B cell (primary cell): ENCODE results near the gene PDCD11. TPM values are rescaled to one million over a fixed set of nuclear protein-coding genes. Genes with fewer than 3 reads are reported as not detected.
"Not testable (repeated sequence)": the region's sequence is repeated elsewhere in the genome, so short reads cannot be mapped to it uniquely, and the experiment has no call there.

Experiments used
- ATAC-seq: fragments of 200-7000 bp; cut with Tn5 transposase; one replicate; pipeline ENCODE4 v1.10.0; 2021; ENCODE audit warnings: low read depth, mild to moderate bottlenecking, moderate number of reproducible peaks, moderate library complexity
- CTCF ChIA-PET: fragments of 350-600 bp; sonication (Branson Sonifier 250); formaldehyde crosslinking; loops from one replicate; lab custom pipeline; 2021; ENCODE audit warnings: antibody characterized with exemption, inconsistent platforms; lab: Charles Lee
- POLR2A ChIA-PET: fragments of 350-600 bp; sonication (Branson Sonifier 250); formaldehyde crosslinking; loops from one replicate; lab custom pipeline; 2021; ENCODE audit warnings: antibody characterized with exemption; lab: Charles Lee
- DNase-seq: peaks from one replicate; pipeline ENCODE4 v3.0.0; 2013
- H2AFZ ChIP-seq: 2 replicates; pipeline ENCODE4 v1.6.1; 2012; ENCODE audit warnings: mild to moderate bottlenecking, low read depth, low read length; ENCODE audit not compliant: insufficient read depth, poor library complexity, severe bottlenecking
- H3K27ac ChIP-seq, 2 donors: 1 replicate in 1 of 2; 2 replicates in 1 of 2; pipeline ENCODE4 v1.5.1; 2012 to 2013; ENCODE audit warnings: low read length in 2 of 2, mild to moderate bottlenecking in 2 of 2, moderate library complexity in 1 of 2
- H3K27me3 ChIP-seq, 4 experiments: fragments of 200-600 bp in 1 of 4; sonication (generic) in 1 of 4; replicated peaks in 1 of 4; 1 replicate in 2 of 4; 2 replicates in 2 of 4; pipeline versions ENCODE4 v1.6.1 to v1.7.0; 2013 to 2016; ENCODE audit warnings: low read length in 3 of 4, mild to moderate bottlenecking in 2 of 4, mixed read lengths in 1 of 4, moderate library complexity in 1 of 4; ENCODE audit not compliant: insufficient read depth in 4 of 4, control insufficient read depth in 3 of 4; ENCODE audit errors: control extremely low read depth in 1 of 4
- H3K36me3 ChIP-seq, 2 experiments: replicated peaks in 1 of 2; 1 replicate in 1 of 2; 2 replicates in 1 of 2; pipeline versions ENCODE4 v1.6.1 to v1.7.1; 2013; ENCODE audit warnings: low read length in 1 of 2; ENCODE audit not compliant: insufficient read depth in 2 of 2, control insufficient read depth in 1 of 2; ENCODE audit errors: control extremely low read depth in 1 of 2, extremely low read depth in 1 of 2
- H3K4me1 ChIP-seq, 2 donors: fragments of 200-600 bp in 1 of 2; sonication (generic) in 1 of 2; 1 replicate in 1 of 2; 2 replicates in 1 of 2; pipeline versions ENCODE4 v1.5.1 to v1.6.1; 2013 to 2017; ENCODE audit warnings: low read length in 2 of 2; ENCODE audit not compliant: control insufficient read depth in 2 of 2, insufficient read depth in 2 of 2
- H3K4me2 ChIP-seq: replicated peaks from 2 replicates; pipeline ENCODE3; 2012; ENCODE audit warnings: mild to moderate bottlenecking, low read depth, low read length; ENCODE audit not compliant: poor library complexity, severe bottlenecking
- H3K4me3 ChIP-seq, 5 experiments: fragments of 200-600 bp in 1 of 5; sonication (generic) in 1 of 5; 1 replicate in 3 of 5; 2 replicates in 2 of 5; pipeline versions ENCODE4 v1.5.1 to v1.7.0; 2011 to 2016; ENCODE audit warnings: low read length in 4 of 5, mild to moderate bottlenecking in 4 of 5, low read depth in 2 of 5, control low read depth in 1 of 5, moderate library complexity in 1 of 5; ENCODE audit not compliant: insufficient read depth in 1 of 5; ENCODE audit errors: control extremely low read depth in 1 of 5, extremely low read depth in 1 of 5
- H3K79me2 ChIP-seq: fragments of 200-600 bp; sonication (generic); one replicate; pipeline ENCODE4 v1.6.0; 2016; ENCODE audit warnings: low read length; ENCODE audit not compliant: control insufficient read depth, insufficient read depth
- H3K9ac ChIP-seq: fragments of 200-600 bp; sonication (generic); 2 replicates; pipeline ENCODE4 v1.6.1; 2017; ENCODE audit warnings: mild to moderate bottlenecking, low read length, moderate library complexity
- H3K9me3 ChIP-seq, 3 donors: one replicate each; pipeline versions ENCODE4 v1.6.1 to v1.7.1; 2013; ENCODE audit warnings: low read length in 2 of 3; ENCODE audit not compliant: control insufficient read depth in 2 of 3, insufficient read depth in 1 of 3; ENCODE audit errors: control extremely low read depth in 1 of 3
- H4K20me1 ChIP-seq: 2 replicates; pipeline ENCODE4 v1.6.0; 2012; ENCODE audit warnings: mild to moderate bottlenecking, low read length; ENCODE audit not compliant: insufficient read depth, control insufficient read depth, poor library complexity, severe bottlenecking
- H3K27ac Mint-ChIP-seq: one replicate; pipeline ENCODE4 v1.8.0; 2021; ENCODE audit warnings: mixed read lengths
- H3K27me3 Mint-ChIP-seq: one replicate; pipeline ENCODE4 v1.8.0; 2021; ENCODE audit warnings: mixed read lengths
- H3K4me1 Mint-ChIP-seq: one replicate; pipeline ENCODE4 v1.8.0; 2021; ENCODE audit warnings: mixed read lengths
- H3K4me3 Mint-ChIP-seq: one replicate; pipeline ENCODE4 v1.8.0; 2021; ENCODE audit warnings: mixed read lengths
- H3K9me3 Mint-ChIP-seq: one replicate; pipeline ENCODE4 v1.8.0; 2022; ENCODE audit warnings: mixed read lengths; ENCODE audit not compliant: insufficient read depth
- EZH2 ChIP-seq: IDR thresholded peaks from 2 replicates; pipeline ENCODE4 v1.6.1; 2012; ENCODE audit warnings: borderline replicate concordance, low read depth, mild to moderate bottlenecking, moderate library complexity, low read length; ENCODE audit not compliant: insufficient read depth, poor library complexity, severe bottlenecking
- WGBS: methylation state at CpG from one replicate; pipeline ENCODE4 v1.1.5; 2013; ENCODE audit warnings: missing lambda C conversion rate; ENCODE audit not compliant: insufficient coverage; 5-methylcytosine and 5-hydroxymethylcytosine counted together
- intact Hi-C: fragments of 100-400 bp; cut with micrococcal nuclease; formaldehyde crosslinking; loops from one replicate; pipeline ENCODE4 v1.10.0; 2022
- polyA plus RNA-seq: library from polyadenylated mRNA; depleted of rRNA; stranded (reverse); fragments of >200 nt; gene quantifications from 2 replicates; pipeline ENCODE4 v1.2.3, GENCODE V29; 2012
- total RNA-seq, 2 donors: library from RNA; stranded (reverse); fragments of 120-200 nt in 1 of 2; gene quantifications; 1 replicate in 1 of 2; 2 replicates in 1 of 2; pipeline versions ENCODE4 v1.2.3 to v1.2.4, GENCODE V29; 2013 to 2022
- TF ChIP-seq, protein P1 (sequence below): fragments of 200-600 bp; IDR thresholded peaks from one replicate; pipeline ENCODE4 v1.8.0; 2022; ENCODE audit warnings: antibody characterized with exemption, mild to moderate bottlenecking

The PDCD11 gene
- total and polyA plus RNA-seq, 2 donors (not counting 1 experiment from before 2014, with no cell fraction given) = 15.9 to 42.3 TPM

DNA sequence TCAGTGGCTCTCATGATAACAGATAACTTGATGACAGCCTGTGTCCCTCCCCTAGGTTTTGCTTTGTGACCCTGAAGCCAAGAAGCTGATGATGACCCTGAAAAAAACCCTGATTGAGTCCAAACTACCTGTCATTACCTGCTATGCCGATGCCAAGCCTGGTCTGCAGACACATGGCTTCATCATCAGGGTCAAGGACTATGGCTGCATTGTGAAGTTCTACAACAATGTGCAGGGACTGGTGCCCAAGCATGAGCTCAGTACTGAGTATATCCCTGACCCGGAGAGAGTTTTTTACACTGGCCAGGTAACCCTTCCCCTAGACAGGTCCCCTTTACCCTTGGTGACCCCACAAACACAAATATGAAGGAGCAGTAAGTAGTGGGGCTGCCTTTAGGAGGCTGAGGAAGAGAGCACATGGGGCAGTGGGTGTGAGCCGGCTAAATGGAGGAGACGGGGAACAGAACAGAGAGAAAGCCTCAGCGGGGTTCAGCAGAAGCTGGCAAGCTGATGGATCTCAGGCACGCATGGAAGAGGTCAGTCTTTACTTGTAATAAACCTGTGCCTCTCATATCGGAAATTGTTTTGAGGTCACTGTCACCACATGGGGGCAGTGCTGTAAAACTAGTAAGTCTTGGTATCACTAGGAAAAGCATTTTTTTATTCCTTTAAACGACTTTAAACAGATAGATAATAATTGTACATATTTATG, 20.2 kb downstream of the PDCD11 start:
- no peaks in the 10 kb centered on the region for H3K27me3 Mint-ChIP-seq
- no peaks in the 10 kb centered on the region for H4K20me1 ChIP-seq
- CTCF ChIA-PET = interaction anchor here (0.6 to 10.5 kb wide), 34 partner anchors 9 to 642 kb away, joined by 3 to 345 read pairs (median 4); partner anchors contain the start of genes ATP5MK, CALHM1, CALHM2 and CALHM3
- no peak overlapping the region for H3K27ac ChIP-seq
- H3K4me1 Mint-ChIP-seq = no peaks in the 10 kb centered on the region
- H3K4me3 ChIP-seq = no peak overlapping the region
- POLR2A ChIA-PET = interaction anchor here (0.6 to 1.0 kb wide), 3 partner anchors 36 to 70 kb away, joined by 3 to 13 read pairs (median 4); no protein-coding TSS in a partner anchor
- H3K79me2 ChIP-seq = peaks cover 3% of the 10 kb centered on the region
- peaks cover 8 to 86% of the 10 kb centered on the region in 2 experiments for H3K36me3 ChIP-seq
- no peaks in the 10 kb centered on the region for H3K9me3 ChIP-seq
- H3K27ac Mint-ChIP-seq = no peak overlapping the region
- H3K4me2 ChIP-seq = no peak overlapping the region
- H3K4me3 Mint-ChIP-seq = no peak overlapping the region
- no peak overlapping the region for H2AFZ ChIP-seq
- no peaks in the 10 kb centered on the region for H3K27me3 ChIP-seq
- peak; percentile 53 for ATAC-seq
- TF ChIP-seq, protein P1, sequence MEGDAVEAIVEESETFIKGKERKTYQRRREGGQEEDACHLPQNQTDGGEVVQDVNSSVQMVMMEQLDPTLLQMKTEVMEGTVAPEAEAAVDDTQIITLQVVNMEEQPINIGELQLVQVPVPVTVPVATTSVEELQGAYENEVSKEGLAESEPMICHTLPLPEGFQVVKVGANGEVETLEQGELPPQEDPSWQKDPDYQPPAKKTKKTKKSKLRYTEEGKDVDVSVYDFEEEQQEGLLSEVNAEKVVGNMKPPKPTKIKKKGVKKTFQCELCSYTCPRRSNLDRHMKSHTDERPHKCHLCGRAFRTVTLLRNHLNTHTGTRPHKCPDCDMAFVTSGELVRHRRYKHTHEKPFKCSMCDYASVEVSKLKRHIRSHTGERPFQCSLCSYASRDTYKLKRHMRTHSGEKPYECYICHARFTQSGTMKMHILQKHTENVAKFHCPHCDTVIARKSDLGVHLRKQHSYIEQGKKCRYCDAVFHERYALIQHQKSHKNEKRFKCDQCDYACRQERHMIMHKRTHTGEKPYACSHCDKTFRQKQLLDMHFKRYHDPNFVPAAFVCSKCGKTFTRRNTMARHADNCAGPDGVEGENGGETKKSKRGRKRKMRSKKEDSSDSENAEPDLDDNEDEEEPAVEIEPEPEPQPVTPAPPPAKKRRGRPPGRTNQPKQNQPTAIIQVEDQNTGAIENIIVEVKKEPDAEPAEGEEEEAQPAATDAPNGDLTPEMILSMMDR = peak; percentile 84
- TF ChIP-seq EZH2 = no peak
- H3K4me1 ChIP-seq = no peaks in the 10 kb centered on the region
- intact Hi-C loops = loop anchor here (1.0 to 2.0 kb wide), 2 partner anchors 69 to 176 kb away; no protein-coding TSS in a partner anchor
- 77% methylated on average over 5 of the region's 8 CpGs for WGBS
- peak; percentile 76 for DNase-seq
- no peaks in the 10 kb centered on the region for H3K9me3 Mint-ChIP-seq
- H3K9ac ChIP-seq = no peak overlapping the region

GRCh38 chr10:103417148-103417469, 20.7 kb downstream of the PDCD11 start:
- H3K36me3 ChIP-seq = peaks cover 6 to 84% of the 10 kb centered on the region in 2 experiments
- not testable (repeated sequence) for H4K20me1 ChIP-seq, H3K79me2 ChIP-seq, H3K4me3 ChIP-seq, ATAC-seq, H3K27me3 Mint-ChIP-seq, H3K27me3 ChIP-seq, H3K4me2 ChIP-seq, H3K27ac Mint-ChIP-seq, H3K9ac ChIP-seq, DNase-seq, H3K4me3 Mint-ChIP-seq, H3K27ac ChIP-seq, H3K9me3 Mint-ChIP-seq, H3K4me1 ChIP-seq, H3K4me1 Mint-ChIP-seq, H3K9me3 ChIP-seq, H2AFZ ChIP-seq
- ChIA-PET CTCF (interaction anchor here (0.6 to 10.5 kb wide), 25 partner anchors 9 to 295 kb away, joined by 3 to 345 read pairs (median 5); partner anchors contain the start of genes CALHM2, CALHM3 and NEURL1), POLR2A (interaction anchor here (0.6 to 1.0 kb wide), 3 partner anchors 36 to 70 kb away, joined by 3 to 13 read pairs (median 4); no protein-coding TSS in a partner anchor)
- TF ChIP-seq, protein P1 = peak; percentile 50
- 90% methylated on average over 3 of the region's 5 CpGs for WGBS
- intact Hi-C loops = loop anchor here (1.0 to 2.0 kb wide), 2 partner anchors 68 to 176 kb away; no protein-coding TSS in a partner anchor
